GM06990 (cell line): Measurements from ENCODE around the gene PLA2G4D.

Experiments used
- DNase-seq: peaks from one replicate; pipeline ENCODE4 v3.0.0-alpha.2; 2011; ENCODE audit not compliant: insufficient read length; ENCODE audit errors: extremely low read depth
- H3K27me3 ChIP-seq: replicated peaks from 2 replicates; pipeline ENCODE4 v1.6.0; 2011; ENCODE audit warnings: low read length; ENCODE audit not compliant: control insufficient read depth, insufficient read depth
- H3K36me3 ChIP-seq: 2 replicates; pipeline ENCODE4 v1.5.1; 2011; ENCODE audit warnings: low read length; ENCODE audit not compliant: control insufficient read depth, insufficient read depth
- H3K4me3 ChIP-seq: replicated peaks from 2 replicates; pipeline ENCODE4 v1.5.1; 2011; ENCODE audit warnings: low read depth, mild to moderate bottlenecking, control low read depth, low read length
- CTCF ChIP-seq: IDR thresholded peaks from 2 replicates; pipeline ENCODE4 v1.5.1; 2011; ENCODE audit warnings: low read length, control low read depth, mild to moderate bottlenecking, inconsistent platforms; ENCODE audit not compliant: insufficient read depth, poor library complexity, severe bottlenecking

The PLA2G4D gene

GRCh38 chr15:42060797-42061196 lies 33.6 kb downstream of the PLA2G4D start:
- no peak overlapping the region for H3K4me3 ChIP-seq
- H3K36me3 ChIP-seq: no peaks in the 10 kb centered on the region
- no peak for DNase-seq
- TF ChIP-seq CTCF: no peak
- H3K27me3 ChIP-seq: no peaks in the 10 kb centered on the region; the same call in 1 of the 2 replicates

GRCh38 chr15:42060477-42060763 lies 33.9 kb downstream of the PLA2G4D start:
- Histone ChIP-seq H3K4me3 (no peak overlapping the region), H3K36me3 (no peaks in the 10 kb centered on the region), H3K27me3 (no peaks in the 10 kb centered on the region; the same call in 1 of the 2 replicates)
- no peak for TF ChIP-seq CTCF
- no peak for DNase-seq

- no peak for DNase-seq
- Histone ChIP-seq H3K27me3 (no peaks in the 10 kb centered on the region; the same call in 1 of the 2 replicates), H3K4me3 (no peak overlapping the region), H3K36me3 (no peaks in the 10 kb centered on the region)
- peak; percentile 92 for TF ChIP-seq CTCF
These were observed 34.5 kb downstream of the PLA2G4D start for GRCh38 chr15:42059661-42060476.

- no peak for DNase-seq
- no peak for TF ChIP-seq CTCF
- H3K36me3 ChIP-seq: no peaks in the 10 kb centered on the region
- H3K27me3 ChIP-seq: no peaks in the 10 kb centered on the region; the same call in 1 of the 2 replicates
- no peak overlapping the region for H3K4me3 ChIP-seq
These were observed 35.6 kb downstream of the PLA2G4D start for GRCh38 chr15:42058791-42059190.

GRCh38 chr15:42057799-42058646 lies 36.3 kb downstream of the PLA2G4D start:
- Histone ChIP-seq H3K27me3 (no peaks in the 10 kb centered on the region; the same call in none of the 2 replicates), H3K36me3 (no peaks in the 10 kb centered on the region), H3K4me3 (no peak overlapping the region)
- no peak for TF ChIP-seq CTCF
- DNase-seq: no peak
